Parietal lobe (tissue), 1 donor: Measurements from ENCODE around the gene RHOF. TPM values are rescaled to one million over a fixed set of nuclear protein-coding genes. Genes with fewer than 3 reads are reported as not detected.

Source experiments
- total RNA-seq: library from RNA; depleted of rRNA; stranded (reverse); fragments of >200 nt; gene quantifications from one replicate; pipeline ENCODE4 v1.2.3, GENCODE V29; 2014

RHOF gene
- total RNA-seq = 17.8 TPM

GRCh38 chr12:121793440-121793837 is at the start of gene RHOF:
TSS of gene RHOF (minus strand) at chr12:121793688. CDS start at chr12:121793633, 55 bp downstream.

DNA sequence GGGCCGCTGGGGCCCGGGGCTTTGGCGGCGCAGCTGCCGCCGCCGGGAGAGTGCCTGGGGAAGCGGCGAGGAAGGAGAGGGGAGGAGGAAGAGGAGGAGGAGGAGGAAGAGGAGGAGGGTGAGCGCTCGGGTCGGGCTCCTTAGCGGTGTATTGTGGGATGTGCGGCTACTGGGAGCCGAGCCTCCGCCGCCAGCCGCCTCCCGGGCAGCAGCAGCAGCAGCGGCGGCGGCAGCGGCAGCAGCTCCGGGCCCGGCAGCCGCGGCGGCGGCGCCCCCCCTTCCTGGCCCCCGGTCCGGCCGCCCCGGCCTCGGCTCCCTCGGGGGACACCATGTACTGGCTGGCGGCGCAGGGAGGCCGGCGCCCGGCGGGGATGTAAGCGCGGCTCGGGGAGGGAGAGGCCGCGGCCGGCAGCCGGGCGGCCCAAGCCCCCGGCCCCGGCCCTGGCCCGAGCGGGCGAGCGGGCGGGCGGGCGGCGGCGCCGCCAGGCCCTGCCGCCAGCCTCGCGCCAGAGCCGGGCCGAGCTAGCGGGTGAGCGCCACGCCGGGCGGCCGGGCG is 10.5 kb upstream of the RHOF start, which contains the start of gene SETD1B:
Gene SETD1B (plus strand): TSS at position 149 of the 556 bp plus-strand sequence. CDS start 729 bp downstream, outside the sequence.

Other genes with a start within 250 kb of the RHOF start
- 108 TPM for gene KDM2B, start 212.7 kb downstream of the RHOF start, total RNA-seq
- 3.4 TPM for gene ORAI1, start 167.2 kb downstream of the RHOF start, total RNA-seq
- gene MORN3, start 124.0 kb downstream of the RHOF start, total RNA-seq = 3.8 TPM
- 16.6 TPM for gene TMEM120B, start 80.9 kb downstream of the RHOF start, total RNA-seq
- gene SETD1B, start 10.3 kb upstream of the RHOF start, total RNA-seq = 6.9 TPM
- not detected for gene HPD, start 65.2 kb upstream of the RHOF start, total RNA-seq
- 20.7 TPM for gene PSMD9, start 95.1 kb upstream of the RHOF start, total RNA-seq
- gene CFAP251, start 124.9 kb upstream of the RHOF start, total RNA-seq = 13.1 TPM
- 82.6 TPM for gene BCL7A, start 228.2 kb upstream of the RHOF start, total RNA-seq